ENCODE results near the gene SLC22A25.
"Not testable (repeated sequence)": the region's sequence is repeated elsewhere in the genome, so short reads cannot be mapped to it uniquely, and the experiment has no call there.

SLC22A25 gene

DNA sequence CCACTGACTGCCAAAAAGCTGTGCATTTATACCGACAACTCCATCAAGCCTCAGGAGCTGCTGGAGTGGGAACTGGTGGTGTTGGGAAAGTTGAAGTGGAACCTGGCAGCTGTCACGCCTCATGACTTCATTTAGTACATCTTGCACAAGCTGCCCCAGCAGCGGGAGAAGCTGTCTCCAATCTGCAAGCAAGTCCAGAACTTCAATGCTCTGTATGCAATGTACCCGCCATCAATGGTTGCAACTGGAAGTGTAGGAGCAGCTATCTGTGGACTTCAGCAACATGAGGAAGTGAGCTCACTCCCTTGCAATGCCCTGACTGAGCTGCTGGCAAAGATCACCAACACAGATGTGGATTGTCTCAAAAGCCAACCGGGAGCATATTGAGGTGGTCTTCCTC, at the start of gene SLC22A25:
TSS of gene SLC22A25 (minus strand) at position 67 of the 400 bp plus-strand sequence. CDS start 13,947 bp downstream, outside the sequence.
- DNase-seq, result no peak

DNA sequence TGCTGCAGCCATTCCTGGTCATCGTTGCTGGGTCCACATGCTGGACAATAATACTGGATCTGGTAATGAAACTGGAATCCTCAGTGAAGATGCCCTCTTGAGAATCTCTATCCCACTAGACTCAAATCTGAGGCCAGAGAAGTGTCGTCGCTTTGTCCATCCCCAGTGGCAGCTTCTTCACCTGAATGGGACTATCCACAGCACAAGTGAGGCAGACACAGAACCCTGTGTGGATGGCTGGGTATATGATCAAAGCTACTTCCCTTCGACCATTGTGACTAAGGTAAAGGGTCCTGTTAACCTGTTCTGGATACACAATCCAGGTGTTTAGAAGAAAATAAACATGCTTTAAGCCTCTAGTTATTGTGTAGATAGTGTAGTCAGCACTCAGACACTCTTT, 46.9 kb upstream of the SLC22A25 start:
- DNase-seq, result no peak

GRCh38 chr11:63289658-63290057, 46.3 kb upstream of the SLC22A25 start:
- DNase-seq, result no peak

DNA sequence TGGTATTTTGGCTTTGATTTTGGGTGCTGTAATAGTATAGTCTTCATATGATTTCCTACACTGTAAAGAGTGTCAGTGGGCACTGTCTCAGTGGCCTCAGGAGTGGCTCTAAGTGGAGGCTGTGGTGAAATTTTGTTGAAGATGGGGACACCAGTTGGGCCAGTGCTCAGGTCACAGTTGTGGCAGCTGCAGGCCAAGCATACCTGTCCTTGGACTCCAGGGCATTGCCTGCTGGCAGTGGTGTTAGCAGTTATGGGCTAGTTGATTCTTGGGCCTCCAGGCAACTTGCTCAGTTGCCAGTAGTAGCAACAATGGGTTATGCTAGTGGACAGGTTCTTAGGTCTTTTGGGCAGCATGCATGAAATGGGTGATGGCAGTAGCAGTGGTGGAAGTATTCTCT, 39.2 kb upstream of the SLC22A25 start:
- no peak for DNase-seq

DNA sequence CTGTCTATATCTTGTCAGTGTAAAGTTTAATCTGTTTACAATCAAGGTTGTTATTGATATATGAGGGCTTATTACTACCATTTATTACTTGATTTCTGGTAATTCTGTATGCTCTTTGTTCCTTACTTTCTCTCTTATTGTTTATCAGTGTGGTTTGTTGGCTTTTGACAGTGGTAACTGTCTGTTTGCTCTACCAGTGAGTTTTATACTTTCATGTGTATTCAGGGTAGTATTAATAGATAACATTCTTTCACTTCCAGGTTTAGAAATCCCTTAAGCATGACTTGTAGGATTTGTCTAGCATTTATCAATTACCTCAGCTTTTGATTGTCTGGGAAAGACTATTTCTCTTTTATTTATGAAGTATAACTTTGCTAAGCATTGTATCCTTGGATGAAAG, 37.5 kb upstream of the SLC22A25 start:
- DNase-seq, result no peak

GRCh38 chr11:63277345-63277943, 34.0 kb upstream of the SLC22A25 start:
- DNase-seq, result no peak

DNA sequence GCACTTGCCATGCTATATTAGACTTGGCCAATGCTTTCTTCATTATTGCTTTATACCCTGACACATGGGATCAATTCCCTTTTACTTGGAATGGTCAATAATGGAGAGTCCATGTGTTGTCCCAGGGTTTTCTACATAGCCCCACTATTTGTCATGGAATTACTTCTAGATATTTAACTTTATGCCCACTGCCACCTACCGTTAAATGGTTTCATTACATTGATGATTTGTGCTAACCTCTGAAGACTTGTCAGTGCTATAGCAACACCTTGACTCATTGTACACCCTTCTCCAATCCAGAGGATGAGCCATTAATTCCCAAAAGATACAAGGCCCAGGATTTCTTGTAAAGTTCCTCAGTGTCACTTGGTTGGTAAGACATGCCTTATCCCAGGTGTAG, 31.4 kb upstream of the SLC22A25 start:
- DNase-seq, result no peak

DNA sequence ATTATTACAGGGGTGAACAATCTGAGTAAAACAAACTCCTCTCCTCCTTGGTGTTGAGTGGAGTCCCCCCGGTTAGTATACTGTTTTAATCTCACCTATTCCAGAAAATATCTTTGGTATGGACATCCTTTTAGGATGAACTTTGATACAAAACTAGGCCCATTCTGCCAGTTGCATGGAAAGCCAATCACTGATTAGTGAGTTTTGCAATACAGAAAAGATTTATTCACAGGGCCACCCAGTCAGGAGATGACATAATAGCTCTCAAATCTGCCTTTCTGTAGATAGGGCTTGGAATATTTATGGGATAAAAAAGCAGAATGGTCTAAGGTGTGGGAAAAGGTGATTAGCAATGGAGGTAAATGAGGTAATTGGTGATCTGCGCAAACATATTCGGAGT, 30.3 kb upstream of the SLC22A25 start:
- DNase-seq, result no peak

DNA sequence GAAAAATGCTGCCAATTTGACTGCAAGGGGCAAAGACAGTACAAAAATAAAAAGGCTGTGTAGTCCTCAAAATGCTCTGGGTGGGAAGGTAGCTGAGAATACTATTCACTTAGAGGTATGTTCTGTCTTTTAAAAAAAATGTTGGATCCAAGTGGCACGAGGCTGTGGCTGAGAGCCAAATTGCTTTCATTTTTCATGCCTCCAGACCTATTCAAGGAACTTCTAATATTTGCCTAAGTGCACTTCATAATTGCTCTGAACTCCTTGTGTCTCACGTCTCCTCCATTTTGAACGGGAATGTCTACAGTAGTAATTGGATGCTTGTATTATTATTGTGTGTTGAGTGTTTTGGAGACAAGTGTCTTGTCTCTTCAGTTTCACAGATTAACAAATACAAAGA, 19.1 kb upstream of the SLC22A25 start:
- no peak for DNase-seq

GRCh38 chr11:63251312-63251711, 7.9 kb upstream of the SLC22A25 start:
- no peak for DNase-seq

- DNase-seq, result no peak
Measured at GRCh38 chr11:63250162-63251050, 7.0 kb upstream of the SLC22A25 start.

DNA sequence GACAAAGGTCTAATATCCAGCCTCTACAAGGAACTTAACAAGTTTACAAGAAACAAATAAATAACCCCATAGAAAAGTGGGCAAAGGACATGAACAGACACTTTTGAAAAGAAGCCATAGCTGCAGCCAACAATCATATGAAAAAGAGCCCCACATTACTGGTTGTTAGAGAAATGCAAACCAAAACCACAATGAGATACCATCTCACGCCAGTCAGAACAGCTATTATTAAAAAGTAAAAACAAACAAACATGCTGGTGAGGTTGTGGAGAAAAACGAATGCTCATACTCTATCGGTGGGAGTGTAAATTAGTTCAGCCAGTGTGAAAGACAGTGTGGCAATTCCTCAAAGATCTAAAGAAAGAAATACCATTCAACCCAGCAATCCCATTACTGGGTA, 5.6 kb upstream of the SLC22A25 start:
- no peak for DNase-seq

- DNase-seq, result not testable (repeated sequence)
Measured at GRCh38 chr11:63247237-63248002, 4.0 kb upstream of the SLC22A25 start.

GRCh38 chr11:63246045-63246444, 2.6 kb upstream of the SLC22A25 start:
- no peak for DNase-seq

DNA sequence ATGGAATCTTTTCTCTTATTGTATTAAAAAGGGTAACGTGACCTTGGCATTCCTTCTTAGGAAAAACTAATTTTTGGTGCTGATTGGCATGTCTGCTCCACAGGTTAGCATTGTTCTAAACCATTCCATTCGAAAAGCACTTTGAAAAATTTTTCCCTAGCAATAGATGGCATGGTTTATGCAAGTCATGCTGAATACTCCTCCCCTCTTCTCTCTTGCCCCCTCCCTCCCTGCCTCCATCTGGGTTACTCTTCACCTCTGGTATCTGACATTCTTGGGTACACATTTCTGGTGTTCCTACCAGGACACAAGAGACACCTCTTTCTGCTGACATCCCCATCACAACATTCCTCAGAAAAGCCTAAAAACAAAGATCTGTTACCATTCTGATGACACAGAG, 1.5 kb upstream of the SLC22A25 start:
- DNase-seq, result no peak

DNA sequence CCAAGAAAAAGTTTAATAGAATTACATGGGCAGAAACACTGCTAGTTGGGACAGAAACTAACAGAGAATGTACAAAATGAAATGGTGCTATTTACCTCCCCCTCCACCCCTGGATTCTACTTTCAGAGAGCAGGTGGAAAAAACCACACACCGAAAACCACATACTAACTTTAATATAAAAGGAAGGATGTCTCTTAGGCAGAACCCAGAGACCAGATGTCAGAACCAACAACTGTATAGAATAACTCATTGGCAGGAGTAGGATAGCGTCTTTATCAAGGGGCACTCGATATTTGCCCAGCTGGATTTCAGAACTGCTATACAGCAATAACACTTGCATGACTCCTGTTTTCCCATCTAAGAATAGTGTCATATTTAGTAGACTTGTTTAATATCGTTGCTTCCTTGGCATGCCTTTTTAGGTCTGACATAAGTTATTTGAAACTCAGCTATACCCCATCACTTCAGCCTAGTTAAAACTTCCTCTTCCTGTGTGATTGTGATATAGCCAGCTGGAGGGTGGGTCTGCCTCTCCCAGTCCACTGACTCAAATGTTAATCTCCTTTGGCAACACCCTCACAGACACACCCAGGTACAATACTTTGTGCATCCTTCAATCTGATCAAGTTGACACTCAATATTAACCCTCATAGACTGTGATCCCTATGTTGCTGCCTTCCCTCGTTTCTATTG, 1.2 kb downstream of the SLC22A25 start:
- DNase-seq, result no peak

GRCh38 chr11:63240791-63241379, 2.5 kb downstream of the SLC22A25 start:
- no peak for DNase-seq

GRCh38 chr11:63240098-63240497, 3.3 kb downstream of the SLC22A25 start:
- no peak for DNase-seq

DNA sequence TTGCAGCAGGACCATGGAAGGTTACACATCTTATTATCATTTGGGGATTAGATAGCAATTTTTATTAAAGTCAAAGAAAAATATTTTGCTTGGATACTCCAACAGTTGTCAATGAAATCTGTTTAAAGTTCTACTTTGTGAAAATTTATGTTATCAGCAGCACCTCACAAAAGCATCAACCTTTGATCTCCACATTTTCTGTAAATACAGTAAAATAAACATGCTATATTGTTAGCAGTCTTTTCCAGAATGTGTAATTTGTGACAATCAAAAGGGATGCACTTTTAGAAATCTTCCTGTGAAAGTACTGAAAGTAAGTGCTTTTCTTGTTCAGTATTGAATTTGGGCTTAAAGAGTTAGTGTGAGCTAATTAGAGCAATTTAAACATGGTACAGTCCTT, 4.1 kb downstream of the SLC22A25 start:
- no peak for DNase-seq

DNA sequence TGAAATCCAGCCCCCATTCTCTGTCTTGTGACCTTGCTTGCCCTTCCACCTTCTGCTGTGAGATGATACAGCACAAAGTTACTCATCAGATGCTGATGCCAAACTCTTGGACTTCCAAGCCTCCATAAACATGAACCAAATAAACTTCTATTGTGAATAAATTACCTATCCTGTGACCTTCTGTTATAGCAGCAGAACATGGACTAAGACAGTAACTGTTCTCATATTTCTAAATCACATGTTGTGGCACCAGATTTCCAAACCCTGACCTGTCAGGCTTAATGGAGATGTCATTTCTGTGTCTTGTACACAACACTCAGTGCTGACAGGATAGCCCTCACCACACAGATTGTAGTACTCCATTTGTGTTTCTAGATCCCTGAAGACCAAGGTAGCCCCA, 6.0 kb downstream of the SLC22A25 start:
- no peak for DNase-seq

- not testable (repeated sequence) for DNase-seq
Measured at GRCh38 chr11:63235471-63236461, 7.6 kb downstream of the SLC22A25 start.

Data from COR-L47 (cell line).